Breast epithelium (tissue), 3 donors: ENCODE results near the gene LPP.

Experiments used
- CTCF ChIP-seq, 3 donors: fragments of 450-650 bp; IDR thresholded peaks; one replicate each; pipeline ENCODE4 v1.5.1; 2016 to 2017; ENCODE audit warnings: antibody characterized with exemption in 3 of 3, mild to moderate bottlenecking in 3 of 3, moderate library complexity in 3 of 3
- POLR2A ChIP-seq: fragments of 450-650 bp; IDR thresholded peaks from one replicate; pipeline ENCODE4 v1.6.1; 2016; ENCODE audit warnings: antibody characterized with exemption, mild to moderate bottlenecking, moderate library complexity
- POLR2AphosphoS5 ChIP-seq, 3 donors: sonication (generic); formaldehyde crosslinking; IDR thresholded peaks; one replicate each; pipeline ENCODE4 v1.6.1; 2017; ENCODE audit warnings: antibody characterized with exemption in 3 of 3

GRCh38 chr3:188271226-188271914 lies 117.4 kb downstream of the LPP start:
- TF ChIP-seq POLR2A (no peak), CTCF (IDR thresholded peaks at IDR 0.05) (no peak), POLR2AphosphoS5 (IDR thresholded peaks at IDR 0.05) (no peak)
